ENCODE results near the gene PIK3R3.
"Not testable (repeated sequence)": the region's sequence is repeated elsewhere in the genome, so short reads cannot be mapped to it uniquely, and the experiment has no call there.

GRCh38 chr1:46095110-46095509, 37.3 kb downstream of the PIK3R3 start:
- not testable (repeated sequence) for TF ChIP-seq CTCF, POLR2A (IDR thresholded peaks at IDR 0.05)

All from thyroid gland (tissue), 4 donors.